ENCODE measurements around the gene PAPOLB. TPM values are rescaled to one million over a fixed set of nuclear protein-coding genes. Genes with fewer than 3 reads are reported as not detected.

The PAPOLB gene
- total RNA-seq, 3 donors from 2014 or later (not counting 1 experiment from before 2014, with no cell fraction given) = 0.14 to 0.36 (median 0.20) TPM

DNA sequence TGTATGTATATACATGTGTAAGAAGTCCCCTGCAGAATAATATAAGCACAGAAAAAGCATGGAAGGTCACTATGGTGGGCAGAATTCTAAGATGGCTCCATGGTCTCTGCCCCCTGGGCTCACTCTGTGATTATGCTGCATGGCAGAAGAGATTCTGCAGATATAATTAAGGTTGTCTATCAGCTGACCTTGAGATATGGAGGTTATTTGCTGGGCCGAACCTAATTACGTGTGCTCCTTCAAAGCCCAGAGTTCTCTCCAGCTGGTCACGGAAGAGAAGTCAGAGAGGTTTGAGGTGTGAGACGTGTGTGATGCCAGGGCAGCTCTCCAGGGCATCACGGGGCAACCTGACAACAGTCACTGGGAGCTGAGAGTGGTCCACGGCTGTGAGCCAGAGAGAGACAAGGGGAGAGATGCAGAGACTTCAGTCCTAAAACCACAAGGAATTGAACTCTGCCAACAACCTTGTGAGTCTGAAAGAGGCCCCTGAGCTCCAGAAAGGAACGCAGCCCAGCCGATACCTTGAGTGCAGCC is 11.5 kb downstream of the PAPOLB start:
- H3K4me1 ChIP-seq (ENCODE audit: control insufficient read depth, insufficient read depth, low read length) = no peaks in the 10 kb centered on the region
- H3K27ac ChIP-seq (ENCODE audit: low read length) = no peak overlapping the region
- no peak overlapping the region for H3K4me3 Mint-ChIP-seq
- TF ChIP-seq, protein P1, sequence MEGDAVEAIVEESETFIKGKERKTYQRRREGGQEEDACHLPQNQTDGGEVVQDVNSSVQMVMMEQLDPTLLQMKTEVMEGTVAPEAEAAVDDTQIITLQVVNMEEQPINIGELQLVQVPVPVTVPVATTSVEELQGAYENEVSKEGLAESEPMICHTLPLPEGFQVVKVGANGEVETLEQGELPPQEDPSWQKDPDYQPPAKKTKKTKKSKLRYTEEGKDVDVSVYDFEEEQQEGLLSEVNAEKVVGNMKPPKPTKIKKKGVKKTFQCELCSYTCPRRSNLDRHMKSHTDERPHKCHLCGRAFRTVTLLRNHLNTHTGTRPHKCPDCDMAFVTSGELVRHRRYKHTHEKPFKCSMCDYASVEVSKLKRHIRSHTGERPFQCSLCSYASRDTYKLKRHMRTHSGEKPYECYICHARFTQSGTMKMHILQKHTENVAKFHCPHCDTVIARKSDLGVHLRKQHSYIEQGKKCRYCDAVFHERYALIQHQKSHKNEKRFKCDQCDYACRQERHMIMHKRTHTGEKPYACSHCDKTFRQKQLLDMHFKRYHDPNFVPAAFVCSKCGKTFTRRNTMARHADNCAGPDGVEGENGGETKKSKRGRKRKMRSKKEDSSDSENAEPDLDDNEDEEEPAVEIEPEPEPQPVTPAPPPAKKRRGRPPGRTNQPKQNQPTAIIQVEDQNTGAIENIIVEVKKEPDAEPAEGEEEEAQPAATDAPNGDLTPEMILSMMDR (IDR thresholded peaks at IDR 0.05) = no peak
- H3K27me3 Mint-ChIP-seq (ENCODE audit: low read depth in 2 of 2) = peaks cover 5 to 10% of the 10 kb centered on the region in 2 donors
- intact Hi-C loops (cut with micrococcal nuclease) = no loop called here
- H3K36me3 Mint-ChIP-seq = no peaks in the 10 kb centered on the region
- DNase-seq (no peak), ATAC-seq (no peak)
- WGBS (ENCODE audit: insufficient coverage) = 91% methylated on average over 8 of the region's 8 CpGs
- H3K4me1 Mint-ChIP-seq = peaks cover 0 to 5% of the 10 kb centered on the region in 2 donors
- H3K27ac Mint-ChIP-seq = no peak overlapping the region
- no peaks in the 10 kb centered on the region for H3K27me3 ChIP-seq (ENCODE audit: control insufficient read depth, insufficient read depth, low read length)
- H3K9me3 ChIP-seq (ENCODE audit: control insufficient read depth, insufficient read depth, low read length) = no peaks in the 10 kb centered on the region
- H3K4me3 ChIP-seq (ENCODE audit: low read length) = no peak overlapping the region
- no peaks in the 10 kb centered on the region for H3K36me3 ChIP-seq (ENCODE audit: control insufficient read depth, insufficient read depth, low read length)
- H3K9me3 Mint-ChIP-seq = no peaks in the 10 kb centered on the region

GRCh38 chr7:4849390-4849789 is 12.4 kb downstream of the PAPOLB start:
- H3K4me1 ChIP-seq (ENCODE audit: control insufficient read depth, insufficient read depth, low read length) = no peaks in the 10 kb centered on the region
- ATAC-seq = peak; percentile 68 to 88 (median 86)
- H3K9me3 ChIP-seq (ENCODE audit: control insufficient read depth, insufficient read depth, low read length) = no peaks in the 10 kb centered on the region
- no peaks in the 10 kb centered on the region for H3K36me3 ChIP-seq (ENCODE audit: control insufficient read depth, insufficient read depth, low read length)
- H3K36me3 Mint-ChIP-seq = no peaks in the 10 kb centered on the region
- 35% methylated on average over 2 of the region's 4 CpGs for WGBS (ENCODE audit: insufficient coverage)
- peaks cover 2% of the 10 kb centered on the region for H3K27me3 ChIP-seq (ENCODE audit: control insufficient read depth, insufficient read depth, low read length)
- no peaks in the 10 kb centered on the region for H3K9me3 Mint-ChIP-seq
- H3K4me3 ChIP-seq (ENCODE audit: low read length) = no peak overlapping the region
- TF ChIP-seq, protein P1 (IDR thresholded peaks at IDR 0.05) = peak; percentile 51
- intact Hi-C loops (cut with micrococcal nuclease) = loop anchor here (2.0 kb wide), 1 partner anchor 33 kb away; the partner anchor contains the start of gene RADIL
- H3K27me3 Mint-ChIP-seq (ENCODE audit: low read depth in 2 of 2) = peaks cover 9 to 10% of the 10 kb centered on the region in 2 donors
- no peak overlapping the region for H3K4me3 Mint-ChIP-seq
- no peak overlapping the region for H3K27ac Mint-ChIP-seq
- DNase-seq = peak in 1 of 2 donors; percentile 47
- no peak overlapping the region for H3K27ac ChIP-seq (ENCODE audit: low read length)
- H3K4me1 Mint-ChIP-seq = peaks cover 0 to 5% of the 10 kb centered on the region in 2 donors

- H3K9me3 Mint-ChIP-seq = no peaks in the 10 kb centered on the region
- no peaks in the 10 kb centered on the region for H3K36me3 Mint-ChIP-seq
- no peak overlapping the region for H3K4me3 Mint-ChIP-seq
- H3K27ac ChIP-seq (ENCODE audit: low read length) = no peak overlapping the region
- peak in 1 of 3 donors; percentile 34 for ATAC-seq
- H3K27ac Mint-ChIP-seq = no peak overlapping the region
- H3K4me3 ChIP-seq (ENCODE audit: low read length) = no peak overlapping the region
- peaks cover 9 to 10% of the 10 kb centered on the region in 2 donors for H3K27me3 Mint-ChIP-seq (ENCODE audit: low read depth in 2 of 2)
- H3K27me3 ChIP-seq (ENCODE audit: control insufficient read depth, insufficient read depth, low read length) = peaks cover 2% of the 10 kb centered on the region
- intact Hi-C loops (cut with micrococcal nuclease) = no loop called here
- TF ChIP-seq, protein P1 (IDR thresholded peaks at IDR 0.05) = no peak
- DNase-seq = no peak
- H3K9me3 ChIP-seq (ENCODE audit: control insufficient read depth, insufficient read depth, low read length) = no peaks in the 10 kb centered on the region
- no peaks in the 10 kb centered on the region for H3K4me1 ChIP-seq (ENCODE audit: control insufficient read depth, insufficient read depth, low read length)
- WGBS (ENCODE audit: insufficient coverage) = 28% methylated on average over 18 of the region's 18 CpGs
- H3K4me1 Mint-ChIP-seq = no peaks in the 10 kb centered on the region
- H3K36me3 ChIP-seq (ENCODE audit: control insufficient read depth, insufficient read depth, low read length) = no peaks in the 10 kb centered on the region
Measured at GRCh38 chr7:4845740-4846142, 16.1 kb downstream of the PAPOLB start.
